Measurements from ENCODE around the gene NXPH1.

GRCh38 chr7:8435095-8435494, 1.7 kb downstream of the NXPH1 start:
- TF ChIP-seq CTCF (IDR thresholded peaks at IDR 0.05; ENCODE audit: low read depth, low read length, poor library complexity, severe bottlenecking): no peak
- no peak for TF ChIP-seq EZH2phosphoT487 (IDR thresholded peaks at IDR 0.05; ENCODE audit: borderline replicate concordance, low read length)
